Ovary (tissue), 3 donors: ENCODE data around the gene CLIP2.

Source experiments
- CTCF ChIP-seq, 3 donors: fragments of 450-650 bp in 2 of 3; fragments of 200-600 bp in 1 of 3; IDR thresholded peaks; one replicate each; pipeline versions ENCODE4 v1.5.1 to v1.8.0; 2016 to 2022; ENCODE audit warnings: antibody characterized with exemption in 3 of 3, mild to moderate bottlenecking in 1 of 3
- POLR2A ChIP-seq: fragments of 450-650 bp; IDR thresholded peaks from one replicate; pipeline ENCODE4 v1.6.1; 2017; ENCODE audit warnings: antibody characterized with exemption, mild to moderate bottlenecking, moderate library complexity
- donor health status: DM: no; HTN: no; CAD: no.

GRCh38 chr7:74355091-74355490 lies 65.9 kb downstream of the CLIP2 start:
- TF ChIP-seq CTCF (IDR thresholded peaks at IDR 0.05) (no peak), POLR2A (no peak)
